ENCODE measurements around the gene MET. TPM values are rescaled to one million over a fixed set of nuclear protein-coding genes. Genes with fewer than 3 reads are reported as not detected.

Gene MET
- total and polyA plus RNA-seq, 2 donors from 2014 or later = 13.4 to 225 TPM

GRCh38 chr7:116802144-116802745 lies 130.2 kb downstream of the MET start:
- no peak for FAIRE-seq

GRCh38 chr7:116802746-116803152 lies 130.8 kb downstream of the MET start:
- Histone ChIP-seq H3K27ac (ENCODE audit: low read depth in 2 of 2, low read length in 2 of 2) (peak overlapping the region in 1 of 2 donors; percentile 5), H3K4me3 (ENCODE audit: low read length in 3 of 3) (no peak overlapping the region), H3K36me3 (ENCODE audit: control insufficient read depth in 2 of 3, insufficient read depth in 3 of 3, low read length in 3 of 3) (no peaks in the 10 kb centered on the region), H3K4me1 (ENCODE audit: control insufficient read depth in 2 of 3, insufficient read depth in 2 of 3, low read depth in 1 of 3, low read length in 3 of 3) (peaks cover 0 to 10% (median 0%) of the 10 kb centered on the region in 3 donors), H3K9me3 (ENCODE audit: control insufficient read depth in 2 of 3, insufficient read depth in 1 of 3, low read length in 3 of 3) (no peaks in the 10 kb centered on the region), H3K9ac (ENCODE audit: low read length in 3 of 3) (no peak overlapping the region), H3K27me3 (ENCODE audit: control insufficient read depth, insufficient read depth, low read length) (no peaks in the 10 kb centered on the region)
- peak in 2 of 5 donors; percentile 28 to 72 for DNase-seq
- intact Hi-C loops (cut with DNase I) = no loop called here
- TF ChIP-seq, protein P1, sequence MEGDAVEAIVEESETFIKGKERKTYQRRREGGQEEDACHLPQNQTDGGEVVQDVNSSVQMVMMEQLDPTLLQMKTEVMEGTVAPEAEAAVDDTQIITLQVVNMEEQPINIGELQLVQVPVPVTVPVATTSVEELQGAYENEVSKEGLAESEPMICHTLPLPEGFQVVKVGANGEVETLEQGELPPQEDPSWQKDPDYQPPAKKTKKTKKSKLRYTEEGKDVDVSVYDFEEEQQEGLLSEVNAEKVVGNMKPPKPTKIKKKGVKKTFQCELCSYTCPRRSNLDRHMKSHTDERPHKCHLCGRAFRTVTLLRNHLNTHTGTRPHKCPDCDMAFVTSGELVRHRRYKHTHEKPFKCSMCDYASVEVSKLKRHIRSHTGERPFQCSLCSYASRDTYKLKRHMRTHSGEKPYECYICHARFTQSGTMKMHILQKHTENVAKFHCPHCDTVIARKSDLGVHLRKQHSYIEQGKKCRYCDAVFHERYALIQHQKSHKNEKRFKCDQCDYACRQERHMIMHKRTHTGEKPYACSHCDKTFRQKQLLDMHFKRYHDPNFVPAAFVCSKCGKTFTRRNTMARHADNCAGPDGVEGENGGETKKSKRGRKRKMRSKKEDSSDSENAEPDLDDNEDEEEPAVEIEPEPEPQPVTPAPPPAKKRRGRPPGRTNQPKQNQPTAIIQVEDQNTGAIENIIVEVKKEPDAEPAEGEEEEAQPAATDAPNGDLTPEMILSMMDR (IDR thresholded peaks at IDR 0.05; ENCODE audit: borderline replicate concordance, extremely low read depth, insufficient read depth) = peak; percentile 51
- no peak for FAIRE-seq

More at GRCh38 chr7:116802144-116802745, 130.2 kb downstream of the MET start:
- Histone ChIP-seq H3K36me3 (ENCODE audit: control insufficient read depth in 2 of 3, insufficient read depth in 3 of 3, low read length in 3 of 3) (no peaks in the 10 kb centered on the region), H3K27ac (ENCODE audit: low read depth in 2 of 2, low read length in 2 of 2) (peak overlapping the region in 1 of 2 donors; percentile 5), H3K9ac (ENCODE audit: low read length in 3 of 3) (no peak overlapping the region), H3K4me1 (ENCODE audit: control insufficient read depth in 2 of 3, insufficient read depth in 2 of 3, low read depth in 1 of 3, low read length in 3 of 3) (peaks cover 0 to 10% (median 0%) of the 10 kb centered on the region in 3 donors), H3K27me3 (ENCODE audit: control insufficient read depth, insufficient read depth, low read length) (no peaks in the 10 kb centered on the region), H3K4me3 (ENCODE audit: low read length in 3 of 3) (no peak overlapping the region), H3K9me3 (ENCODE audit: control insufficient read depth in 2 of 3, insufficient read depth in 1 of 3, low read length in 3 of 3) (no peaks in the 10 kb centered on the region)
- TF ChIP-seq, protein P1 (IDR thresholded peaks at IDR 0.05; ENCODE audit: borderline replicate concordance, extremely low read depth, insufficient read depth) = no peak
- DNase-seq = no peak
- intact Hi-C loops (cut with DNase I) = no loop called here

DNA sequence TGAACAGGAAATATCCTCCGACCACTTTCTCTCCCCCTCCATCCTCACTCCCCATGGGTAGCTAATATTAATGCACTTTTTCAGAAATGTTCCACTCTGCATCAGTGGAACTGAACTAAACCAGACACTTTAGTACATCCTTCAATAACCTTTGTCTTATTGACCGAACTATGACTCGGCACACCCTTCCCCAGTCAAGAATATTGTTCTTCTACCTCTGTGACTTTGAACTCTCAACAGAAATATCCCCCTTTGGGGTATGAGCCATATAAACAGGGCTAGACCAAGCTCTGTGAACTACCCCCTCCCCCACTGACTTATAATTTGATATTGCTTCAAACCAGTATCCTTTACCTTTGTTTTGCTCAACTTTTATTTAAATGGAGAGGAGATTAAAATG lies 132.5 kb downstream of the MET start:
- FAIRE-seq (no peak), DNase-seq (no peak)
- Histone ChIP-seq H3K9ac (ENCODE audit: low read length in 3 of 3) (no peak overlapping the region), H3K27ac (ENCODE audit: low read depth in 2 of 2, low read length in 2 of 2) (no peak overlapping the region), H3K4me3 (ENCODE audit: low read length in 3 of 3) (no peak overlapping the region), H3K9me3 (ENCODE audit: control insufficient read depth in 2 of 3, insufficient read depth in 1 of 3, low read length in 3 of 3) (no peaks in the 10 kb centered on the region), H3K27me3 (ENCODE audit: control insufficient read depth, insufficient read depth, low read length) (no peaks in the 10 kb centered on the region), H3K36me3 (ENCODE audit: control insufficient read depth in 2 of 3, insufficient read depth in 3 of 3, low read length in 3 of 3) (no peaks in the 10 kb centered on the region), H3K4me1 (ENCODE audit: control insufficient read depth in 2 of 3, insufficient read depth in 2 of 3, low read depth in 1 of 3, low read length in 3 of 3) (peaks cover 0 to 10% (median 0%) of the 10 kb centered on the region in 3 donors)
- TF ChIP-seq, protein P1 (IDR thresholded peaks at IDR 0.05; ENCODE audit: borderline replicate concordance, extremely low read depth, insufficient read depth) = no peak
- intact Hi-C loops (cut with DNase I) = no loop called here
